Amniotic epithelial cell (primary cell): ENCODE results near the gene SNX24.
"Not testable (repeated sequence)": the region's sequence is repeated elsewhere in the genome, so short reads cannot be mapped to it uniquely, and the experiment has no call there.

ENCODE experiments used
- DNase-seq: peaks from one replicate; pipeline ENCODE4 v3.0.0-alpha.2; 2010; ENCODE audit warnings: low read depth

Gene SNX24

DNA sequence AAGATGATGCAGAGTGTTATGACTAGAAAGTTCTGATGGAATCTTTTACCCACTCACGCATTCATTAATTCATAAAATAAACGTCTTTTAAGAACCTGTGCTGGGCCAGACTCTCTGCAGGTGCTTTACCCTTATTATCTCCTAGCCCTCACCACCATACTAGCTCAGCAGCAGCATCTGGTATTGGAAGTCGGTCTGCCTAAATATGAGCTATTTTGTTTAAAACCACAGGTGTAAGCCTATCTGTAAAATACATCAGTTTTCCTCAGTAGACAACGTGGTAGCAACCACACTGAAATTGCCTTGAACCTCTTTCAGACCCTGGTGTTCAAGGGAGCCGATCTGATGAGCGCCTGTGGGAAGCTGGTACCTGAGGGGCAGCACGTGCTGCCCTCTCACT is 121.7 kb downstream of the SNX24 start:
- DNase-seq = no peak

GRCh38 chr5:122967625-122968024 is 122.2 kb downstream of the SNX24 start:
- no peak for DNase-seq

DNA sequence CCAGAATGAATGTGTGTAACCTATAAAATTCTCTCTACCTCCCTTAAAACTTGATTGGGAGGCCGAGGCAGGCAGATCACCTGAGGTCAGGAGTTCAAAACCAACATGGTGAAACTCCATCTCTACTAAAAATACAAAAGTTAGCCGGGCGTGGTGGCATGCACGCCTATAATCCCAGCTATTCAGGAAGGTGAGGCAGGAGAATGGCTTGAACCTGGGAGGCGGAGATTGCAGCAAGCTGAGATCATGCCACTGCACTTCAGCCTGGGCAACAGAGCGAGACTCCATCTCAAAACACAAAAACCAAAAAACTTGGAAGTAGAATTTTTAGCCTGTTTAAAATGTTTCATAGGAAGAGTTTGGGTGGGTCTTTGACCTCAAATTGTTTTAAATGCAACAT is 122.6 kb downstream of the SNX24 start:
- DNase-seq = not testable (repeated sequence)

DNA sequence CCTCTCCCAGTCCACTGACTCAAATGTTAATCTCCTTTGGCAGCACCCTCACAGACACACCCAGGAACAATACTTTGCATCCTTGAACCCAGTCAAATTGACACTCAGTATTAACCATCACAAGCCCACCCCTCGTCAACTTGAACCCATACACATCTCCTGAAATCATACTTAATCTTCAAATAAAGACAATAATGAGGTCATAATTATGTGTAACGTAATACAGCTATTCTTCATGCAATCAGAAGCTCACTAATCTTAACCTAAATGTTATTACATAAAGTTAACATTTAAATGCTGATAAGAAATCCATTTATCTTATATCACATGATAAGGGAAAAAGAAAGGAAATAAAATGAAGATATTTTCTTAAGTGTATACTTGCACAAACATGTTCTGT is 125.9 kb downstream of the SNX24 start:
- no peak for DNase-seq

- DNase-seq = peak; percentile 50
Observed at GRCh38 chr5:122972877-122973276, 127.5 kb downstream of the SNX24 start.

DNA sequence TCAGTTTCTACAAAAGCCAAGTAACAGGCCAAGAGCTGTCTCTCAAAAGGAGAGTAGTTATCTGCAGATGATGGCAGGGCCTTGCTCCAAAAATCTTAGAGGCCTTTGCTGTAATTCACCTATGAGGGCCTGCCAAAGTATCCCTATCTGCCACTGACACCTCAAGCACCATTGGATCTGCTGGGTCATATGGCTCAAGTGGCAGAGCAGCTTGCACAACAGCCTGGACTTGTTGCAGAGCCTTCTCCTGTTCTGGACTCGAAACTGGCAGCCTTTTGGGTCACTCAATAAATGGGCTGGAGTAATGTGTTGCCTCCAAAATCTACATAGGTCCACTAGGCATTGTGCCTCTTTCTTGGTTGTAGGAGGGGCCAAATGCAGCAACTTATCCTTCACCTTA is 128.3 kb downstream of the SNX24 start:
- not testable (repeated sequence) for DNase-seq

- not testable (repeated sequence) for DNase-seq
Observed at GRCh38 chr5:122974251-122974650, 128.8 kb downstream of the SNX24 start.

DNA sequence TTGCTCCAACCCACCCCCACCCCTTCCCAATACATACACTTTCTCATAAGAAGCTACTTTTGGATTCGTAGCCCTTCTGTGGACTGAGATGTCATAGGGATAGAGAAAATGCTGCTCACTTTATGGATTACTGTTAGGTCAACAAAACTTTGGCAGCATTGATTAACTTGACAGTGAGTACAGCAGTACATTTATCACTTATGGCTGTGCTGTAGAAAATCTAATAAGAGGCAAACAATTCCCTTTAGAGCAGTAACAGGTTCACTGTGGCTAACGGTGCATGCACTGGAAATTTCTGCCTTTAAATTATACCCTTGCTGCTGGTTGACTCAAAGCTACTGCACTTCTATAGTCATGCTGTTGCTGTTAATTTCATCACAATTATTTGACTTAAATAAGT is 131.9 kb downstream of the SNX24 start:
- no peak for DNase-seq

- DNase-seq = no peak
Observed at GRCh38 chr5:122978068-122978467, 132.7 kb downstream of the SNX24 start.

DNA sequence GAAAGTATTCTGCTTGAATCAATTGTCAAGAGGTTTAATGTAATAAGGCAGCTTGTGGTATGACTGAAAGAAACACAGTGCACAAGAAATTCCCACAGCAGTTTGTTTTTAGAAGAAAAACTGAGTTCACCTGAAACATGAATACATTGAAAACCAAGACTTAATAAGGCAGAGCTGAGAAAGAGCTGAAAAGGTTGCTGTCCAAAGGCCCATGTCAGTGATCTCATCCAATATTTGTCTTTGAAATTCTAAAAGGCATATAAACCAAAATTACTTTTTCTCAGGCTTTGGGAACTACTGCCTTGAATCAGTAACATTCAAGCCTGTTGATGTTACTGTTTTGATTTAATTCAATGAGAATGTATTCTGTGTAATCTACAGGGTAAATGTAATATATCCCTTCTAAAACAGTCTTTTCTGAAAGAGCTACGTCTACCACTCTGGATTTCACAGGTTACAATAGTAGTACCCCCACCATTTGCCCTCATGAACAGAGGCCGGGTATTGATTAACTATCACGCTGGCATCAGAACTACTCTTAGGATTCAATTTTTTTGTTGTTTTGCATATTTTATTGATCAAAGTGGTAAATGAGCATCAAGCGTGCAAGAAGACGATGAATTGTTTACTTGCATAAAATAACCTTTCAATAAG is 133.4 kb downstream of the SNX24 start:
- DNase-seq = no peak

DNA sequence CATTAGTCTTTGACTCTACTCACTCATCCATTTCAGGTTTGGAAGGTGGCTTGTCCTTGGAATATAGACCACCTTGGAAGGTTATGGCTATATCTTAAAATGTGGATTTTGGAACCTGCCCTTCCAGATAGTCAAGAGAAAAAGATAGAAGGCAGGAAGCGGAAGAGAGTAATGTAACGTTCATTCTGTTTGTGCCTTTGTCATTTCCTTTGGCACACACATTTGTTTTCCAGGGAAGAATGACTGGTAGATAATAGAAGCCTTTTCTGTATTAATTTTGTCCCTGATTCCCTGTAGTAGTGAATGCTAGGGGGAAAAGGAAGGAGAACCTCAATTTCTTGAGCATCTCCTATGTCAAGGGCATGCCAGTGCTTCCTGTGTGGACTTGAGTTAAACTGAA is 136.4 kb downstream of the SNX24 start:
- DNase-seq = no peak

DNA sequence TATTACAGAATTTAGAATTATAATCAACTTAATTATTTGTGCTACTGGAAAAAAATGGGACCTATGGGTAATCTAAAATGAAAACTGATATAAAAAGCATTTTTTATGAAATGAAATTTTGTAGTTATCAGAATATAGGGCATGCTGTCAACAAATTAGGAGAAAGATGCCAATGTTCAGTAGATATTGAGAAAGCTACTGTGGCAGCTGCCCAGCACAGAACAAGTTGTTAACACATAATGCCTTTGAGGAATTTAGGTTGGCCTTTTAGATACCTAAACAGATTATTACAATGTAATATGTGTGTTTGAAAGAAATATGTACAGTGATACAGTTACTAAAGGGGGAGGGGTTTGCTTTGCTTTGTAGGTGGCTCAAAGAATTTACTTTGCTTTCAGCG is 137.0 kb downstream of the SNX24 start:
- no peak for DNase-seq

GRCh38 chr5:122984425-122984824 is 139.0 kb downstream of the SNX24 start:
- DNase-seq = no peak

DNA sequence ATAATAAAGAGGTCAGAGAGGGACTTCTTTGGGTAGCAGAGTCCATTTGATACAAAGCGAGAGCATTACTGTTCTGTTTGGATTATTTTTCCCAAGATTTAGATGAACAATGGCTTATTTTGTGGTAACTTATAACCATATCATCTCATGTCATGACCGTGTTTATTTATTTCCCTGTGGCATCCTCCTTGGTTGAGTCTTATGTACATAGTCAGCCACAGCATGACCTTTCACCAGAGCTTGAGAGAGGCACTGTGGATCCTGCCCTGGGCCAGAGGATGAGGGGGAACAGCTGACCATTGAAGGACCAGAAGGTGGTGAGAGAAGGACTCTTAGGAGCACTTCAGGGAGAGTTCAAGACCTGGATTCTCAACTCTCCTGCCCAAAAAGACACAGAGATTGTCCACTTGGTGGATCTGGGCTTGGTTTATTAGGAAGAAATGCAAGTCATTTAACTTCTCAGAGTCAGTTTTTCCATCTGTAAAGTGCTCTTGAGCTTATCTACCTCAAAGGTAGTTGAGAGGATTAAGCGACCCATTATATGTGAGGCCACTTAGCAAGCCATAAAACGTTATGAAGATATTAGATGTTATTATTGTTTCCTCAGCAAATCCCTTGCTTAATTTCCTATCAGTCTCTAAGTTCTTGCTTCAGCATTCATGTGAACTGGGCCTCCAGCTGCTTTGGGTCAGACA is 139.7 kb downstream of the SNX24 start:
- peak; percentile 17 for DNase-seq

GRCh38 chr5:122985954-122986721 is 140.7 kb downstream of the SNX24 start:
- DNase-seq = no peak

DNA sequence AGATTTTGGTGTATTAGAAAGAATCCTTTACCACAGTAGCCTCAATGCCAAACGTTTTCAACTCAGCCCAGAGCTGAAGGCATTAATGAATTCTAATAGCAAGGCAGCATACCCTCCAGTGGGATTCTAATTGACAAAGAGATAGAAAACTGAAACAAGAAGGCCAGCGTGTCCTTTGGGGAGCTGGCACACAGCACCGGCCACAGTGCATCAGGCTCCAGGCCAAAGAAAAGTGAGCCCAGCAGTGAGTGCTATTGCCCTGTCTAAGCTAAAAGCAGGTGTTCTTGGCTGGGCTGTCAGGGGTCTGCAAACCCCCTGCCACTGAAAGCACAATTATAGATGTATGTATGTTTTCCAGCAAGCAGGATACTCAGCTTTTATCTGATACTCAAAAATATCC is 150.7 kb downstream of the SNX24 start:
- DNase-seq = no peak

- no peak for DNase-seq
Observed at GRCh38 chr5:122997294-122997693, 151.9 kb downstream of the SNX24 start.

DNA sequence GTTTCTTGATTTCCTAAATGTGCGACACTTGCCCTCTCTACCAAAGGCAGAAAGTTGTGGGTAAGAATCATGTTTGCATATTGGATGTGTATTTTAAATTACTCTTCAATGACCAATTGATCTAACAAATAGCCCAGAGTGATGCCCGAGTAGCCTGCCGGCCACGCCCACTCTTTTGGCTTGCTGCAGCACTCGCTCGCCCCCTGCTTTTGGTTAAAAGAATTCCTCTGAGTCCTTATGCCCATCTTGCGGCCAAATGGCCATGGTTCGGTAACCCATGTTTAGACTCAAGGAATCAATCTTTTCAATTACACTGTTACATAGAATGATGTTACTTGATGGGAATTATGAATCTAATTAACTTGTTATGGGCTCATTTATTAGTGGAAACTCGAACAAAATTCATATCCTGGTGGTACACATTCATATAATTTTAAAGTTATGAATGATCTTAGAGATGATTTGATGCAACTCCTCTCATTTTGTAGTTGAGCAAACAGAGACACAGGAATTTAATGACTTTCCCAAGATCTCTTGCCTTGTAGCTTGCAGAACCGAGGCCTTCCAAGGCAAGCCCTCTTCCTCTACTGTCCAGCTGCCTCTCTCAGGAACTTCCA is 154.6 kb downstream of the SNX24 start:
- peak; percentile 12 for DNase-seq

DNA sequence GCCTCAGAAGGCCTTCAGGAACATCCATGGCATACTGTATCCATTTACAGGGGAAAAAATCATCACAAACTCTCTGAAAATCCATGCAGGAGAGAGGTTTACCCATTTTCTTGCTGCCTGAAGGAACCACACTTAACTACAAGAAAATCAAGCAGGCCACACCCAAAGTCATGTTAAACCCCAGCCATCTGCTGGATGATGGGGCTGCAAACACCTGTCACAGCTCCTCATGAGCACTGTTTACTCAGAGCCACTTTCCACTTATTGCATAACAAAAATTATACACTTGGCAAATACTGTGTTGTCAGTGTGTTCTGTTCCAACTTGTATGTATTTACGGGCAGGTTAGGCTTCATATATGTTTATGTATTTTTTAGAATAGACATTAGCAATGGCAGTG is 155.3 kb downstream of the SNX24 start:
- DNase-seq = no peak

DNA sequence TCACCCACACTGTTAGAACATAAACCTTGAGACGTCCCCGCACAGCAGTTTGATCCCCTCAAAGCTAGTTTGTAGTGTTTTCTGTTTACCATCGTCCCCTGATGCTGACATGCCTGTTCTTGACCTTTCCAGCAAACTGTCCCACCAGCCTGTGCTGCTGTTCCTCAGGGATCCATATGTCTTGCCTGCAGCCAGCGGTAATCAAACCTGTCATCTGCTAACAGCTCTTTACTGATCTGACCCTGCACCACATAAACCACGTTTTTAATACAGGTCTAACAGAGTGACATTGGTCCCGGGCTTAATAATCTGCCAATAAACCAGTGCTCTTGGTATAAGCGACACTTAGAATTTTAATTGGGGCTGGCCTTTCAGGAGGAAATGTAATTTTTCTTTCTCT is 156.4 kb downstream of the SNX24 start:
- DNase-seq = no peak

- peak; percentile 69 for DNase-seq
Observed at GRCh38 chr5:123007182-123007581, 161.8 kb downstream of the SNX24 start.

- DNase-seq = no peak
Observed at GRCh38 chr5:123007754-123008153, 162.3 kb downstream of the SNX24 start.

DNA sequence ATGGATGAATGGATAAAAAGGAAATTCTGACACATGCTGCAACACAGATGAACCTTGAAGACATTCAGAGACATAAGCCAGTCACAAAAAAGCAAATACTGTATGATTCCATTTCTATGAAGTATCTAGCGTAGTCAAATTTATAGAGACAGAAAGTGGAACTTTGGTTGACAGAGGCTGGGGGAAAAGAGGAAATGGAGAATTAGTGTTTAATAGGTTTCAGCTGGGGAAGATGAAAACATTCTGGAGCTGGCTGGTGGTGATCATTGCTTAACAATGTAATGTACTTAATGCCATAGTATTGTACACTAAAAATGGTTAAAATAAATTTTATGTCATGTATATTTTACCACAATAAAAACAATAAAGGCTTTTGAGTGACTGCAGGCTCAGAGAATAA is 166.9 kb downstream of the SNX24 start:
- no peak for DNase-seq
